ENCODE data around the gene GNG4.
"Not testable (repeated sequence)": the region's sequence is repeated elsewhere in the genome, so short reads cannot be mapped to it uniquely, and the experiment has no call there.

GNG4 gene

GRCh38 chr1:235552146-235552716 lies 97.4 kb downstream of the GNG4 start:
- in situ Hi-C loops (cut with HindIII; ENCODE audit: low sequenced_read_pairs) = no loop called here
- TF ChIP-seq, protein P1, sequence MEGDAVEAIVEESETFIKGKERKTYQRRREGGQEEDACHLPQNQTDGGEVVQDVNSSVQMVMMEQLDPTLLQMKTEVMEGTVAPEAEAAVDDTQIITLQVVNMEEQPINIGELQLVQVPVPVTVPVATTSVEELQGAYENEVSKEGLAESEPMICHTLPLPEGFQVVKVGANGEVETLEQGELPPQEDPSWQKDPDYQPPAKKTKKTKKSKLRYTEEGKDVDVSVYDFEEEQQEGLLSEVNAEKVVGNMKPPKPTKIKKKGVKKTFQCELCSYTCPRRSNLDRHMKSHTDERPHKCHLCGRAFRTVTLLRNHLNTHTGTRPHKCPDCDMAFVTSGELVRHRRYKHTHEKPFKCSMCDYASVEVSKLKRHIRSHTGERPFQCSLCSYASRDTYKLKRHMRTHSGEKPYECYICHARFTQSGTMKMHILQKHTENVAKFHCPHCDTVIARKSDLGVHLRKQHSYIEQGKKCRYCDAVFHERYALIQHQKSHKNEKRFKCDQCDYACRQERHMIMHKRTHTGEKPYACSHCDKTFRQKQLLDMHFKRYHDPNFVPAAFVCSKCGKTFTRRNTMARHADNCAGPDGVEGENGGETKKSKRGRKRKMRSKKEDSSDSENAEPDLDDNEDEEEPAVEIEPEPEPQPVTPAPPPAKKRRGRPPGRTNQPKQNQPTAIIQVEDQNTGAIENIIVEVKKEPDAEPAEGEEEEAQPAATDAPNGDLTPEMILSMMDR (IDR thresholded peaks at IDR 0.05; ENCODE audit: low read depth, low read length, missing control alignments) = no peak
- DNase-seq (ENCODE audit: low read depth) = no peak
- no peak overlapping the region for H3K4me3 ChIP-seq (ENCODE audit: low read depth, low read length)

GRCh38 chr1:235549351-235550139 lies 100.0 kb downstream of the GNG4 start:
- in situ Hi-C loops (cut with HindIII; ENCODE audit: low sequenced_read_pairs) = no loop called here
- no peak for DNase-seq (ENCODE audit: low read depth)
- H3K4me3 ChIP-seq (ENCODE audit: low read depth, low read length) = no peak overlapping the region
- TF ChIP-seq, protein P1 (IDR thresholded peaks at IDR 0.05; ENCODE audit: low read depth, low read length, missing control alignments) = no peak

GRCh38 chr1:235546369-235547155 lies 103.0 kb downstream of the GNG4 start:
- in situ Hi-C loops (cut with HindIII; ENCODE audit: low sequenced_read_pairs); H3K4me3 ChIP-seq (ENCODE audit: low read depth, low read length); DNase-seq (ENCODE audit: low read depth): not testable (repeated sequence)

GRCh38 chr1:235545292-235545930 lies 104.2 kb downstream of the GNG4 start:
- H3K4me3 ChIP-seq (ENCODE audit: low read depth, low read length) = no peak overlapping the region
- TF ChIP-seq, protein P1 (IDR thresholded peaks at IDR 0.05; ENCODE audit: low read depth, low read length, missing control alignments) = no peak
- in situ Hi-C loops (cut with HindIII; ENCODE audit: low sequenced_read_pairs) = no loop called here
- DNase-seq (ENCODE audit: low read depth) = no peak

DNA sequence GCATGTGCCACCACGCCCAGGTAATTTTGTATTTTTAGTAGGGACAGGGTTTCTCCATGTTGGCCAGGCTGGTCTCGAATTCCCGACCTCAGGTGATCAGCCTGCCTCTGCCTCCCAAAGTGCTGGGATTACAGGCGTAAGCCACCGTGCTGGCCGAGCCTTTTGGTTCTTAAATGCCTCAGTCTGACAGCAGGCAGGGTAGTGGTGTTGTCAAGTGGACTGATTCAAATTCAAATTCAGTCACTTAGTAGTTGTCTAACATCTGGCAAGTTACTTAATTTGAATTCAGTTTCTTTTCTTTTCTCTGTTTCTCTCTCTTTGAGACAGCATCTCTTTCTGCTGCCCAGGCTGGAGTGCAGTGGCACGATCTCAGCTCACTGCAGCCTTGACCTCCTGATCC lies 106.7 kb downstream of the GNG4 start:
- in situ Hi-C loops (cut with HindIII; ENCODE audit: low sequenced_read_pairs); DNase-seq (ENCODE audit: low read depth); H3K4me3 ChIP-seq (ENCODE audit: low read depth, low read length): not testable (repeated sequence)

GRCh38 chr1:235533476-235534168 lies 116.0 kb downstream of the GNG4 start:
- DNase-seq (ENCODE audit: low read depth) = no peak
- H3K4me3 ChIP-seq (ENCODE audit: low read depth, low read length) = no peak overlapping the region
- TF ChIP-seq, protein P1 (IDR thresholded peaks at IDR 0.05; ENCODE audit: low read depth, low read length, missing control alignments) = no peak
- in situ Hi-C loops (cut with HindIII; ENCODE audit: low sequenced_read_pairs) = no loop called here

DNA sequence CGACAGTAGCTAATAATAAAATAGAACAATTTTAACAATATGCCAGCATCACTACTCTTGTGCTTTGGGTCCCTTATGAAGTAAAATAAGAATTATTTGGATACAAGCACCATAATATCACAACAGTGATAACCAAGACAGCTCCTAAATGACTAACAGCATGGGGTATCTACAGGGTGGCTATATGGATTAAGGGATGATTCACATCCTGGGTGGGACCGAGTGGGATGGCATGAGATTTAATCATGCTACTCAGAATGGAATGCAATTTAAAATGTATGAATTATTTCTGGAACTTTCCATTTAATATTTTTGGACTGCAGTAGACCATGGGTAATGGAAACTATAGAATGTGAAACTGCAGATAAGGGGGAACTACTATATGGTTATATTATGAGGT lies 117.2 kb downstream of the GNG4 start:
- TF ChIP-seq, protein P1 (IDR thresholded peaks at IDR 0.05; ENCODE audit: low read depth, low read length, missing control alignments) = no peak
- DNase-seq (ENCODE audit: low read depth) = no peak
- in situ Hi-C loops (cut with HindIII; ENCODE audit: low sequenced_read_pairs) = no loop called here

More for the DNA sequence above, 117.2 kb downstream of the GNG4 start:
- no peak overlapping the region for H3K4me3 ChIP-seq (ENCODE audit: low read depth, low read length)

Measured in astrocyte of the cerebellum (primary cell).